A673 (cell line): ENCODE data around the gene CLSTN1.

ENCODE experiments used
- CTCF ChIP-seq: fragments of 300-800, 200-600 bp; sonication (generic); conservative IDR thresholded peaks from 2 replicates; pipeline ENCODE4 v1.5.1; 2017; ENCODE audit warnings: low read depth, mild to moderate bottlenecking, antibody characterized with exemption, low read length, moderate library complexity, mixed read lengths
- EZH2 ChIP-seq: fragments of 200-600 bp; sonication (generic); IDR thresholded peaks from 2 replicates; pipeline ENCODE4 v1.6.1; 2017; ENCODE audit warnings: borderline replicate concordance, low read depth, mild to moderate bottlenecking, mixed read lengths, antibody characterized with exemption, low read length; ENCODE audit not compliant: poor library complexity, severe bottlenecking

- TF ChIP-seq EZH2 (no peak), CTCF (no peak)
These were observed 6.0 kb downstream of the CLSTN1 start for GRCh38 chr1:9817734-9818133.
